Panc1 (cell line): Measurements from ENCODE around the gene PET117. TPM values are rescaled to one million over a fixed set of nuclear protein-coding genes. Genes with fewer than 3 reads are reported as not detected.
"Not testable (repeated sequence)": the region's sequence is repeated elsewhere in the genome, so short reads cannot be mapped to it uniquely, and the experiment has no call there.

ENCODE experiments used
- ATAC-seq: fragments of 200-7000 bp; cut with Tn5 transposase; 2 replicates; pipeline ENCODE4 v1.9.1; 2020; ENCODE audit warnings: mild to moderate bottlenecking, moderate library complexity
- Bru-seq: library from RNA; stranded (reverse); fragments of 400-500 nt; gene quantifications from one replicate; lab custom pipeline; 2021; lab: Mats Ljungman, UMichigan
- BruChase-seq, 2 experiments: library from RNA; stranded (reverse); fragments of 400-500 nt; gene quantifications; one replicate each; lab custom pipeline; 2021; lab: Mats Ljungman, UMichigan
- BruUV-seq: library from RNA; stranded (reverse); fragments of 400-500 nt; replicated peaks from 2 replicates; lab custom pipeline; 2021; lab: Mats Ljungman, UMichigan
- CTCF ChIA-PET: fragments of 300-600 bp; sonication (Branson Sonifier 250); formaldehyde crosslinking; loops from one replicate; lab custom pipeline; 2022; ENCODE audit warnings: antibody characterized with exemption; lab: Charles Lee
- POLR2A ChIA-PET: fragments of 300-600 bp; sonication (Branson Sonifier 250); formaldehyde crosslinking; loops from one replicate; lab custom pipeline; 2022; ENCODE audit warnings: antibody characterized with exemption; lab: Charles Lee
- DNase-seq: peaks from one replicate; pipeline ENCODE4 v3.0.0-alpha.2; 2010; ENCODE audit warnings: low read depth, low spot score
- H3K27ac ChIP-seq: 2 replicates; pipeline ENCODE4 v1.5.1; 2011; ENCODE audit warnings: mild to moderate bottlenecking, low read length, inconsistent platforms
- H3K27me3 ChIP-seq: fragments of 200-500 bp; sonication (Bioruptor generic); 2 replicates; pipeline ENCODE4 v1.6.0; 2014; ENCODE audit warnings: low read length, inconsistent platforms; ENCODE audit not compliant: control insufficient read depth, insufficient read depth
- H3K36me3 ChIP-seq: fragments of 200-500 bp; sonication (Bioruptor generic); 2 replicates; pipeline ENCODE4 v1.5.1; 2014; ENCODE audit warnings: inconsistent platforms, mild to moderate bottlenecking, low read length, moderate library complexity; ENCODE audit not compliant: control insufficient read depth, insufficient read depth
- H3K4me1 ChIP-seq: 2 replicates; pipeline ENCODE4 v1.5.1; 2011; ENCODE audit warnings: inconsistent platforms, mild to moderate bottlenecking, low read length, moderate library complexity; ENCODE audit not compliant: control insufficient read depth, insufficient read depth
- H3K4me3 ChIP-seq, 2 experiments: 2 replicates each; pipeline ENCODE4 v1.5.1; 2011 to 2012; ENCODE audit warnings: low read depth in 2 of 2, low read length in 2 of 2, mild to moderate bottlenecking in 2 of 2, inconsistent platforms in 1 of 2, moderate library complexity in 1 of 2
- H3K9me3 ChIP-seq: fragments of 200-500 bp; sonication (Bioruptor generic); 2 replicates; pipeline ENCODE4 v1.5.1; 2014; ENCODE audit warnings: low read depth, mild to moderate bottlenecking, inconsistent platforms, low read length, moderate library complexity; ENCODE audit not compliant: control insufficient read depth, insufficient read depth
- POLR2AphosphoS5 ChIP-seq: IDR thresholded peaks from 2 replicates; pipeline ENCODE4 v1.6.1; 2012; ENCODE audit warnings: mild to moderate bottlenecking, low read depth, low read length, moderate library complexity
- SIN3A ChIP-seq: IDR thresholded peaks from 2 replicates; pipeline ENCODE4 v1.6.1; 2012; ENCODE audit warnings: low read depth, mild to moderate bottlenecking, low read length, moderate library complexity, borderline replicate concordance; ENCODE audit not compliant: insufficient read depth
- TCF7L2 ChIP-seq: IDR thresholded peaks from 2 replicates; pipeline ENCODE4 v1.6.1; 2011; ENCODE audit warnings: mild to moderate bottlenecking, low read depth, low read length, inconsistent platforms
- in situ Hi-C: cut with HindIII; loops from 2 replicates; pipeline ENCODE4 v1.10.0; 2016; ENCODE audit warnings: low sequenced_read_pairs, low pct_unique_long_range_greater_than_20kb
- intact Hi-C: fragments of 100-400 bp; cut with micrococcal nuclease; formaldehyde crosslinking; loops from one replicate; pipeline ENCODE4 v1.10.0; 2022; ENCODE audit not compliant: unreplicated experiment
- long read RNA-seq: library from polyadenylated mRNA; unstranded; transcript quantifications from one replicate; pipeline ENCODE4 v2.0.0, GENCODE V29; 2021; ENCODE audit not compliant: unreplicated experiment
- polyA plus RNA-seq: library from polyadenylated mRNA; unstranded; fragments of >200 nt; gene quantifications from one replicate; pipeline ENCODE4 v1.2.1, GENCODE V29; 2012; ENCODE audit warnings: missing spikeins; ENCODE audit not compliant: insufficient read length
- total RNA-seq: library from RNA; stranded (reverse); gene quantifications from one replicate; pipeline ENCODE4 v1.2.1, GENCODE V29; 2021; ENCODE audit not compliant: unreplicated experiment
- TF ChIP-seq, protein P1 (sequence below), 2 experiments: IDR thresholded peaks; 2 replicates each; pipeline ENCODE4 v1.6.1; 2011 to 2012; ENCODE audit warnings: low read depth in 2 of 2, control low read depth in 1 of 2, low read length in 1 of 2, mild to moderate bottlenecking in 1 of 2, moderate library complexity in 1 of 2; ENCODE audit not compliant: insufficient read depth in 1 of 2
- TF ChIP-seq, protein P2 (sequence below): fragments of 450-650 bp; IDR thresholded peaks from 2 replicates; pipeline ENCODE4 v1.5.1; 2017; ENCODE audit warnings: mild to moderate bottlenecking

PET117 gene, protein sequence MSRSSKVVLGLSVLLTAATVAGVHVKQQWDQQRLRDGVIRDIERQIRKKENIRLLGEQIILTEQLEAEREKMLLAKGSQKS
- total RNA-seq (14.6 TPM), Bru-seq, nascent RNA (percentile 75 among the genes with signal in this experiment), BruChase-seq, experiment 1, labeled RNA remaining after a 2-hour chase (percentile 67 among the genes with signal in this experiment), BruChase-seq, experiment 2, labeled RNA remaining after a 6-hour chase (percentile 61 among the genes with signal in this experiment)
- polyA plus RNA-seq: 13.0 TPM
- long read RNA-seq, transcript PET117-201 (2 exons, 1,141 nt): major isoform, 28 of 28 reads
- long read RNA-seq, partial matches to known transcripts: 0 of 28 reads
- long read RNA-seq, other reads (novel, unspliced or antisense): 0 of 28 reads

DNA sequence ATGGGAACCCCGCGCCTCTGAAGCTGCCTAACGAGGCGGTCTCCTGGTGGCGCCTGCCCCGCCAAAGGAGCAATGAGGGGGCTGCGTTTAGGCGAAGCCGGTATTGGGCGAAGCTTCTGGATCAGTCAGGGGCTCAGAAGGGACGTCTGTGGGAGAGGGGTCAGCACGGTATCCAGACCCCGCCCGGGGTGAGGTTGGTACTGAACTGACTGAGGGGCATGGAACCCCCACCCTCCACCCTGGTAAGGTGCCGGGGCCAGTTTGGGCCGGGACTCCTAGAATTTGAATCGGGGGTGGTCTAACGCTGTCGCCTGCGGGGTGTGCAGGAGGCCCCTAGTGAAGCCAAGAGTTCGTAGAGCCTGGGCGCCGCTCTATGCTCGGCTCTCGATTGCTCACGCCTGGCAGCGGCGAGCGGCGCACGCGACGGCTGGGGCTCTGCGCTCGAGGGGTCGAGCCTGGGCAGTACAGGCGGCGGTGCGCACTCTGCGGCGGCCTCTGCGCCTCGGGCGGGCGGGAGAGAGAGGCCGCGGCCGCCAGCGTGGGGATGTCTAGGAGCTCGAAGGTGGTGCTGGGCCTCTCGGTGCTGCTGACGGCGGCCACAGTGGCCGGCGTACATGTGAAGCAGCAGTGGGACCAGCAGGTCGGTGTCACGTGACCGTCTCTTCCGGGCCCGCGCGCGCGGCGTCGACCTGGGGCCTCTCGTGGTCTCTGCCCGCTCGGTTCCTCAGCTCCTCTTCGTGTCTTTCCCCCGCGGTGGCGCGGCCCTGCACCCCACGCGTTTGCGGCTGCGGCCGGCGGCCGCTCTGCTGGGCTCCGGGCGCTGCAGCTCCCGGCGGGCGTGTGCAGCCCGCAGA, at the start of gene PET117, which contains the start of gene KAT14:
TSS of gene PET117 (plus strand) at position 452 of the 854 bp plus-strand sequence. CDS start at position 545, 93 bp downstream.
TSS of gene KAT14 (plus strand) at position 452 of the 854 bp plus-strand sequence. CDS start 4,798 bp downstream, outside the sequence.
- Histone ChIP-seq H3K4me1 (peaks cover 8% of the 10 kb centered on the region), H3K27me3 (no peaks in the 10 kb centered on the region), H3K36me3 (peaks cover 3% of the 10 kb centered on the region; the same call in 1 of the 2 replicates), H3K4me3 (peak within 1 kb of the TSS; percentile 91 to 99), H3K27ac (peak within 1 kb of the TSS; percentile 89), H3K9me3 (no peaks in the 10 kb centered on the region)
- DNase-seq: peak; percentile 55
- ChIA-PET POLR2A (no interaction called here), CTCF (interaction anchor here (0.7 kb wide), 1 partner anchor 43 kb away, joined by 3 read pairs; no protein-coding TSS in a partner anchor)
- intact Hi-C loops (no loop called here), in situ Hi-C loops (no loop called here)
- ATAC-seq: peak; percentile 97
- TF ChIP-seq SIN3A (peak; percentile 70; the same call in 1 of the 2 replicates), POLR2AphosphoS5 (peak; percentile 88), TCF7L2 (peak; percentile 54; the same call in 1 of the 2 replicates)
- TF ChIP-seq, protein P1, sequence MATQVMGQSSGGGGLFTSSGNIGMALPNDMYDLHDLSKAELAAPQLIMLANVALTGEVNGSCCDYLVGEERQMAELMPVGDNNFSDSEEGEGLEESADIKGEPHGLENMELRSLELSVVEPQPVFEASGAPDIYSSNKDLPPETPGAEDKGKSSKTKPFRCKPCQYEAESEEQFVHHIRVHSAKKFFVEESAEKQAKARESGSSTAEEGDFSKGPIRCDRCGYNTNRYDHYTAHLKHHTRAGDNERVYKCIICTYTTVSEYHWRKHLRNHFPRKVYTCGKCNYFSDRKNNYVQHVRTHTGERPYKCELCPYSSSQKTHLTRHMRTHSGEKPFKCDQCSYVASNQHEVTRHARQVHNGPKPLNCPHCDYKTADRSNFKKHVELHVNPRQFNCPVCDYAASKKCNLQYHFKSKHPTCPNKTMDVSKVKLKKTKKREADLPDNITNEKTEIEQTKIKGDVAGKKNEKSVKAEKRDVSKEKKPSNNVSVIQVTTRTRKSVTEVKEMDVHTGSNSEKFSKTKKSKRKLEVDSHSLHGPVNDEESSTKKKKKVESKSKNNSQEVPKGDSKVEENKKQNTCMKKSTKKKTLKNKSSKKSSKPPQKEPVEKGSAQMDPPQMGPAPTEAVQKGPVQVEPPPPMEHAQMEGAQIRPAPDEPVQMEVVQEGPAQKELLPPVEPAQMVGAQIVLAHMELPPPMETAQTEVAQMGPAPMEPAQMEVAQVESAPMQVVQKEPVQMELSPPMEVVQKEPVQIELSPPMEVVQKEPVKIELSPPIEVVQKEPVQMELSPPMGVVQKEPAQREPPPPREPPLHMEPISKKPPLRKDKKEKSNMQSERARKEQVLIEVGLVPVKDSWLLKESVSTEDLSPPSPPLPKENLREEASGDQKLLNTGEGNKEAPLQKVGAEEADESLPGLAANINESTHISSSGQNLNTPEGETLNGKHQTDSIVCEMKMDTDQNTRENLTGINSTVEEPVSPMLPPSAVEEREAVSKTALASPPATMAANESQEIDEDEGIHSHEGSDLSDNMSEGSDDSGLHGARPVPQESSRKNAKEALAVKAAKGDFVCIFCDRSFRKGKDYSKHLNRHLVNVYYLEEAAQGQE (IDR thresholded peaks at IDR 0.05; ENCODE audit: insufficient read depth in 1 of 2, low read depth in 2 of 2, low read length in 1 of 2): peak in 1 of 2 experiments; percentile 35; a peak in 1 of 4 replicates
- TF ChIP-seq, protein P2, sequence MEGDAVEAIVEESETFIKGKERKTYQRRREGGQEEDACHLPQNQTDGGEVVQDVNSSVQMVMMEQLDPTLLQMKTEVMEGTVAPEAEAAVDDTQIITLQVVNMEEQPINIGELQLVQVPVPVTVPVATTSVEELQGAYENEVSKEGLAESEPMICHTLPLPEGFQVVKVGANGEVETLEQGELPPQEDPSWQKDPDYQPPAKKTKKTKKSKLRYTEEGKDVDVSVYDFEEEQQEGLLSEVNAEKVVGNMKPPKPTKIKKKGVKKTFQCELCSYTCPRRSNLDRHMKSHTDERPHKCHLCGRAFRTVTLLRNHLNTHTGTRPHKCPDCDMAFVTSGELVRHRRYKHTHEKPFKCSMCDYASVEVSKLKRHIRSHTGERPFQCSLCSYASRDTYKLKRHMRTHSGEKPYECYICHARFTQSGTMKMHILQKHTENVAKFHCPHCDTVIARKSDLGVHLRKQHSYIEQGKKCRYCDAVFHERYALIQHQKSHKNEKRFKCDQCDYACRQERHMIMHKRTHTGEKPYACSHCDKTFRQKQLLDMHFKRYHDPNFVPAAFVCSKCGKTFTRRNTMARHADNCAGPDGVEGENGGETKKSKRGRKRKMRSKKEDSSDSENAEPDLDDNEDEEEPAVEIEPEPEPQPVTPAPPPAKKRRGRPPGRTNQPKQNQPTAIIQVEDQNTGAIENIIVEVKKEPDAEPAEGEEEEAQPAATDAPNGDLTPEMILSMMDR: no peak
- BruUV-seq: no TSS peak

DNA sequence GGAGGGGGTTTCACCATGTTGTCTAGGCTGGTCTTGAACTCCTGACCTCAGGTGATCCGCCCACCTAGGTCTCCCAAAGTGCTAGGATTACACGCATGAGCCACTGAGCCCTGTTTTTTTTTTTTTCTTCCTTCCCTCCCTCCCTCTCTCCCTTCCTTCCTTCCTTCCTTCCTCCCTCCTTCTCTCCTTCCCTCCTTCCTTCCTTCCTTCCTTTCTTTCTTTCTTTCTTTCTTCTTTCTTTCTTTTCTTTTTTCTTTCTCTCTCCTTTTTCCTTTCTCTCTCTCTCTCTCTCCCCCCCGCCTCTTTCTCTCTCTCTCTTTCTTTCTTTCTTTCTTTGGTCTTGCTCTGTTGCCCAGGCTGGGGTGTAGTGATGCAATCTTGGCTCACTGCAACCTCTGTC, 49.4 kb upstream of the PET117 start:
- DNase-seq, CTCF ChIA-PET, H3K27me3 ChIP-seq, intact Hi-C loops, H3K9me3 ChIP-seq, H3K4me1 ChIP-seq, in situ Hi-C loops, BruUV-seq, H3K4me3 ChIP-seq, H3K27ac ChIP-seq, H3K36me3 ChIP-seq, ATAC-seq: not testable (repeated sequence)
- POLR2A ChIA-PET: interaction anchor here (0.7 kb wide), 1 partner anchor 1372 kb away, joined by 5 read pairs; no protein-coding TSS in a partner anchor

DNA sequence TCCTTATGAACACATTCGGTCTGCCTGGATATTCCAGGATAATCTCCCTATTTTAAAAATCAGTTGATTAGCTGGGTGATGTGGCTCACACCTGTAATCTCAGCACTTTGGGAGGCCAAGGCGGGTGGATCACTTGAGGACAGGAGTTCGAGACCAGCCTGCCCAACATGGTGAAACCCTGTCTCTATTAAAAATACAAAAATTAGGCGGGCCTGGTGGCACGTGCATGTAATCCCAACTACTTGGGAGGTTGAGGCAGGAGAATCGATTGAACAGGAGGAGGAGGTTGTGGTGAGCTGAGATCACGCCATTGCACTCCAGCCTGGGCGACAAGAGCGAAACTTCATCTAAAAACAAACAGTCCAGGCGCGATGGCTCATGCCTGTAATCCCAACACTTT, 48.8 kb upstream of the PET117 start:
- H3K27ac ChIP-seq, H3K4me3 ChIP-seq, H3K9me3 ChIP-seq, H3K4me1 ChIP-seq, DNase-seq, CTCF ChIA-PET, POLR2A ChIA-PET, BruUV-seq, H3K36me3 ChIP-seq, H3K27me3 ChIP-seq, ATAC-seq, in situ Hi-C loops, intact Hi-C loops: not testable (repeated sequence)
